Lower leg skin (tissue), 3 donors: ENCODE measurements around the gene DUSP8.

ENCODE experiments used
- POLR2A ChIP-seq, 2 donors: fragments of 450-650 bp; IDR thresholded peaks; one replicate each; pipeline ENCODE4 v1.6.1; 2016 to 2017; ENCODE audit warnings: antibody characterized with exemption in 2 of 2, mild to moderate bottlenecking in 1 of 2, moderate library complexity in 1 of 2
- TF ChIP-seq, protein P1 (sequence below), 3 donors: fragments of 450-650 bp; IDR thresholded peaks; one replicate each; pipeline ENCODE4 v1.5.1; 2016; ENCODE audit warnings: antibody characterized with exemption in 3 of 3, mild to moderate bottlenecking in 3 of 3, moderate library complexity in 2 of 3

DNA sequence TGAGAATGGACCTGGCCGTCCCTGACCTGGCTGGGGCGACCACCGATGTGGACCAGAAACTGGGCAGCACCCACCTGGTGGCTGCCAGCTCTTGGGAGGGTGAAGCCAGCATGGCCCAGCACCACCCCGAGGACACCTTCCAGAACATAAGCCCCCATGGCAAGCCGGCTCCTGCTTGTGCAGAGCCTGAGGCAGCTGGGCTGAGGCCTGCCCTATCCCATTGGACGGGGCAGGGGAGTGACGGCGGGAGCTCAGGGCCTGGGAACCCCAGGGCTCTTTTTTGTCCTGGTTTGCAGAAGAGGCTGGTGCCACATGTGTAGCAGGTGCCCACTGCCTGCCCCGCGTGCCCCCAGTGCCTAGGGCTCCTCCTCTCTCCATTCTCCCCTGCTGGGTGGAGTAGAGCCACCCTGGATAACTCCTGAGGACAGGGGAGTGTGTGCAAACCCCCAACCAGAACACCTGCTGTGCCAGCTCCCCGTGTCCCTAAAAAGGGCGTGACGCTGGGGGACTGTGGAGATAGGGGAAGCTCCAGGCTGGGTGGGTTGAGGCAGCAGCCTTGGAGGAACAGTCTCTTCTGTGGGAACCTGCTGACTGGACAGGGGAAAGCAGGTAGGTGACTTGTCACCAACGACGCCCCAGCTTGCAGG lies 11.9 kb downstream of the DUSP8 start:
- TF ChIP-seq POLR2A (IDR thresholded peaks at IDR 0.05): no peak
- TF ChIP-seq, protein P1, sequence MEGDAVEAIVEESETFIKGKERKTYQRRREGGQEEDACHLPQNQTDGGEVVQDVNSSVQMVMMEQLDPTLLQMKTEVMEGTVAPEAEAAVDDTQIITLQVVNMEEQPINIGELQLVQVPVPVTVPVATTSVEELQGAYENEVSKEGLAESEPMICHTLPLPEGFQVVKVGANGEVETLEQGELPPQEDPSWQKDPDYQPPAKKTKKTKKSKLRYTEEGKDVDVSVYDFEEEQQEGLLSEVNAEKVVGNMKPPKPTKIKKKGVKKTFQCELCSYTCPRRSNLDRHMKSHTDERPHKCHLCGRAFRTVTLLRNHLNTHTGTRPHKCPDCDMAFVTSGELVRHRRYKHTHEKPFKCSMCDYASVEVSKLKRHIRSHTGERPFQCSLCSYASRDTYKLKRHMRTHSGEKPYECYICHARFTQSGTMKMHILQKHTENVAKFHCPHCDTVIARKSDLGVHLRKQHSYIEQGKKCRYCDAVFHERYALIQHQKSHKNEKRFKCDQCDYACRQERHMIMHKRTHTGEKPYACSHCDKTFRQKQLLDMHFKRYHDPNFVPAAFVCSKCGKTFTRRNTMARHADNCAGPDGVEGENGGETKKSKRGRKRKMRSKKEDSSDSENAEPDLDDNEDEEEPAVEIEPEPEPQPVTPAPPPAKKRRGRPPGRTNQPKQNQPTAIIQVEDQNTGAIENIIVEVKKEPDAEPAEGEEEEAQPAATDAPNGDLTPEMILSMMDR (IDR thresholded peaks at IDR 0.05): no peak
